Bronchial epithelial cell (primary cell): ENCODE data around the gene IRF2BPL. TPM values are rescaled to one million over a fixed set of nuclear protein-coding genes. Genes with fewer than 3 reads are reported as not detected.

Source experiments
- DNase-seq: peaks from one replicate; pipeline ENCODE4 v3.0.0-alpha.2; 2010; ENCODE audit warnings: low read depth
- FAIRE-seq: peaks from 2 replicates; lab custom pipeline; 2011; peaks lifted over from hg19 to GRCh38; lab: Jason Lieb, UNC
- H3K27me3 ChIP-seq: 2 replicates; pipeline ENCODE4 v1.5.1; 2011; ENCODE audit warnings: low read length; ENCODE audit not compliant: control insufficient read depth, insufficient read depth
- H3K36me3 ChIP-seq: 2 replicates; pipeline ENCODE4 v1.5.1; 2011; ENCODE audit warnings: low read length; ENCODE audit not compliant: control insufficient read depth, insufficient read depth
- H3K4me3 ChIP-seq: 2 replicates; pipeline ENCODE4 v1.5.1; 2011; ENCODE audit warnings: mild to moderate bottlenecking, low read depth, low read length, control low read depth
- CTCF ChIP-seq: IDR thresholded peaks from 2 replicates; pipeline ENCODE4 v1.5.1; 2011; ENCODE audit warnings: mild to moderate bottlenecking, moderate library complexity, low read length, control low read depth, inconsistent platforms; ENCODE audit not compliant: insufficient read depth, severe bottlenecking
- total RNA-seq: library from RNA; depleted of rRNA; stranded (reverse); fragments of >200 nt; gene quantifications from 2 replicates; pipeline ENCODE4 v1.2.1, GENCODE V29; 2014

Gene IRF2BPL
- total RNA-seq, 1 donor from 2014 or later = 12.1 TPM

- H3K36me3 ChIP-seq = no peaks in the 10 kb centered on the region
- FAIRE-seq (no peak), DNase-seq (no peak)
- no peak overlapping the region for H3K4me3 ChIP-seq
- H3K27me3 ChIP-seq = no peaks in the 10 kb centered on the region
- TF ChIP-seq CTCF = no peak
Observed at GRCh38 chr14:77035267-77035666, 6.8 kb upstream of the IRF2BPL start.

- Histone ChIP-seq H3K4me3 (peak overlapping the region; percentile 36), H3K27me3 (no peaks in the 10 kb centered on the region), H3K36me3 (no peaks in the 10 kb centered on the region)
- FAIRE-seq (no peak), DNase-seq (peak; percentile 69)
- no peak for TF ChIP-seq CTCF
Observed at GRCh38 chr14:77033622-77034589, 5.4 kb upstream of the IRF2BPL start.

- H3K27me3 ChIP-seq = no peaks in the 10 kb centered on the region
- H3K36me3 ChIP-seq = no peaks in the 10 kb centered on the region
- no peak for FAIRE-seq
- peak; percentile 20 for TF ChIP-seq CTCF
- peak overlapping the region; percentile 36 for H3K4me3 ChIP-seq
- DNase-seq = peak; percentile 97
Observed at GRCh38 chr14:77032844-77033621, 4.5 kb upstream of the IRF2BPL start.

GRCh38 chr14:77032491-77032843 is 4.0 kb upstream of the IRF2BPL start:
- no peak for FAIRE-seq
- no peaks in the 10 kb centered on the region for H3K36me3 ChIP-seq
- H3K27me3 ChIP-seq = no peaks in the 10 kb centered on the region
- H3K4me3 ChIP-seq = no peak overlapping the region
- no peak for DNase-seq
- TF ChIP-seq CTCF = no peak

- H3K4me3 ChIP-seq = no peak overlapping the region
Observed at GRCh38 chr14:77031759-77032490, 3.4 kb upstream of the IRF2BPL start.

More at GRCh38 chr14:77031759-77032490, 3.4 kb upstream of the IRF2BPL start:
- Histone ChIP-seq H3K36me3 (no peaks in the 10 kb centered on the region), H3K27me3 (no peaks in the 10 kb centered on the region)
- FAIRE-seq (no peak), DNase-seq (peak; percentile 57)
- no peak for TF ChIP-seq CTCF
